ENCODE measurements around the gene COL20A1.
A peak's percentile ranks its signal among the peaks of the same experiment; 100 is the strongest.

DNA sequence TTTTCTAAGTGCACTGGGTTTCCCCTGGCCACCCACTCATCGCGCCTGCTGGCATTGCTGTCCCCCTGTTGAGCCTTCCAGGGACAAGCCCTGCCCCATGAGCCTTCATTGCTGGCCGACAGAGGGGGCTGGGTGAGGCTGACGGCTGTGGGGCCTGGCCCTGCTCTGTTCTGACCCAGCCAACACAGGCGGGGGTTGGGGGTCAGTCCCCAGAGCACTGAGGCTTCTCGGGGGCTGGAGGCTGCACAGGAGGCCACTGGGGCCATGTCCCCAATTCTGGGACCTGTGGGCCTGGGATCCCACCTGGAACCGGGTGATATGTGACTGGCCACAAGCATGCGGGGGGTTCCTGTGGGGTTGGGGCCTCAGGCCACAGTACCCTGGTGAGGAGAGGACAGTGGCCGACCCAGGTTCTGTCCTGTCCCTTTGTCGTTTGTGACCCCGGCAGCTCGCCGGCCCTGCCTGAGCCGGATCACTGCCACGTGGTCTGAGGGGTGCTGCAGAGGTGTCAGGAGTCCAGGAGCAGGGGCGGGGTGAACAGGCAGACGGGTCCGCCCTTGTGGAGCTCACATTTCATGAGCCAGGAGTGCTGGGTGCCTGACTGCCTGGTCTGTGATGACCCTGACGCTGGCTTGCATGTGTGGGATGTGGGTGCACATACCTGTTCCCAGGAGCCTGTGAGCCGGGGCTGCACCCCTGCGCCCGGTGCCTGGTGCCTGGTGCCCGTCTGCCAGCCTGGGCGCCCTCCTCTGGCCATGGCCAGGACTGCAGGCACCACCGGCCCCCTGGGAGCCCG is 2.1 kb upstream of the COL20A1 start:
- TF ChIP-seq, protein P1, sequence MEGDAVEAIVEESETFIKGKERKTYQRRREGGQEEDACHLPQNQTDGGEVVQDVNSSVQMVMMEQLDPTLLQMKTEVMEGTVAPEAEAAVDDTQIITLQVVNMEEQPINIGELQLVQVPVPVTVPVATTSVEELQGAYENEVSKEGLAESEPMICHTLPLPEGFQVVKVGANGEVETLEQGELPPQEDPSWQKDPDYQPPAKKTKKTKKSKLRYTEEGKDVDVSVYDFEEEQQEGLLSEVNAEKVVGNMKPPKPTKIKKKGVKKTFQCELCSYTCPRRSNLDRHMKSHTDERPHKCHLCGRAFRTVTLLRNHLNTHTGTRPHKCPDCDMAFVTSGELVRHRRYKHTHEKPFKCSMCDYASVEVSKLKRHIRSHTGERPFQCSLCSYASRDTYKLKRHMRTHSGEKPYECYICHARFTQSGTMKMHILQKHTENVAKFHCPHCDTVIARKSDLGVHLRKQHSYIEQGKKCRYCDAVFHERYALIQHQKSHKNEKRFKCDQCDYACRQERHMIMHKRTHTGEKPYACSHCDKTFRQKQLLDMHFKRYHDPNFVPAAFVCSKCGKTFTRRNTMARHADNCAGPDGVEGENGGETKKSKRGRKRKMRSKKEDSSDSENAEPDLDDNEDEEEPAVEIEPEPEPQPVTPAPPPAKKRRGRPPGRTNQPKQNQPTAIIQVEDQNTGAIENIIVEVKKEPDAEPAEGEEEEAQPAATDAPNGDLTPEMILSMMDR (IDR thresholded peaks at IDR 0.05): peak; percentile 52
- TF ChIP-seq HOXB13 (CRISPR knock-in tag; IDR thresholded peaks at IDR 0.05; ENCODE audit: low read depth) (no peak), NR3C1 (IDR thresholded peaks at IDR 0.05) (no peak), POLR2A (IDR thresholded peaks at IDR 0.05; ENCODE audit: low read length) (no peak), PHF8 (IDR thresholded peaks at IDR 0.05; ENCODE audit: borderline replicate concordance, low read depth) (no peak), CBX2 (IDR thresholded peaks at IDR 0.05; ENCODE audit: borderline replicate concordance, low read depth) (no peak)

Data from A549 (cell line).